ENCODE measurements around the gene PAQR9. TPM values are rescaled to one million over a fixed set of nuclear protein-coding genes. Genes with fewer than 3 reads are reported as not detected.

Gene PAQR9
- total RNA-seq, 4 donors from 2014 or later, result not detected

DNA sequence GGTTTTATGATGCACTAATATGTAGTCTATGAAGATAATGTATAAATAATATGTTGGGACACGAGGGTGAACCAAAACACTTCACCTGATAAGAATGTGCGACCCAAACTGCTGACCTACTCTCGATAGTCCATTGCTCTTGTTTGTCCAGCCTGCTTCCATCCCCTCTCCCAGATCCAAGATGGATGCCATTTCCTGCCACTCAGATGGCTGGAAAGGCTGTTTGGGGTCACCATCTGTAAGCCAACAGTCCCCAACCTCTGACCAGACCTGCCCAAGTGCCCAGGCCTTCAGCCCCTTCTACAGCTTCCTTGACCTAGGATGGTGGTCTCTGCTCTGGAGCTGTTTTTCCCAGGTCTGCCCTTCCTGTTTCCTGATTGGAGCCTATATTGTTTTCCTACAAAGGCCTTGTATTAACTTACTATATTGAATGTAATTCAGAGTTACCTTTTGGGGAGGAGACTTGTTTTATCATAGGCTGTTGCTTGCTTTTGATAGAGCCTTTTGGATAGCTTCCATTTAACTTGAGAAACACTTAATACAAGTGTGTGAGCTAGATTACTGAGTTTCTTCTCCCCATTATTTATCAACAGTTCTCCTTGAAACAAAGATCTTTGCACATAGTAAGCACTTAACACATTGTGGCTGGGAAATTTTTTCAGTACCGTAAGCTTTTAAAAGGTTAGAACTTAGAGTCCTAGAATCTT, 5.0 kb upstream of the PAQR9 start:
- H3K4me3 ChIP-seq, result no peak overlapping the region
- peaks cover 0 to 47% (median 2%) of the 10 kb centered on the region in 4 donors for H3K27me3 ChIP-seq
- intact Hi-C loops (cut with DNase I), result no loop called here
- no peaks in the 10 kb centered on the region for H3K36me3 ChIP-seq
- no peaks in the 10 kb centered on the region for H3K9me3 ChIP-seq
- WGBS, 2 donors, result 79 to 85% methylated on average over 4 of the region's 4 CpGs
- DNase-seq, result no peak
- peaks cover 6 to 9% (median 6%) of the 10 kb centered on the region in 3 donors for H3K4me1 ChIP-seq
- TF ChIP-seq, protein P1, sequence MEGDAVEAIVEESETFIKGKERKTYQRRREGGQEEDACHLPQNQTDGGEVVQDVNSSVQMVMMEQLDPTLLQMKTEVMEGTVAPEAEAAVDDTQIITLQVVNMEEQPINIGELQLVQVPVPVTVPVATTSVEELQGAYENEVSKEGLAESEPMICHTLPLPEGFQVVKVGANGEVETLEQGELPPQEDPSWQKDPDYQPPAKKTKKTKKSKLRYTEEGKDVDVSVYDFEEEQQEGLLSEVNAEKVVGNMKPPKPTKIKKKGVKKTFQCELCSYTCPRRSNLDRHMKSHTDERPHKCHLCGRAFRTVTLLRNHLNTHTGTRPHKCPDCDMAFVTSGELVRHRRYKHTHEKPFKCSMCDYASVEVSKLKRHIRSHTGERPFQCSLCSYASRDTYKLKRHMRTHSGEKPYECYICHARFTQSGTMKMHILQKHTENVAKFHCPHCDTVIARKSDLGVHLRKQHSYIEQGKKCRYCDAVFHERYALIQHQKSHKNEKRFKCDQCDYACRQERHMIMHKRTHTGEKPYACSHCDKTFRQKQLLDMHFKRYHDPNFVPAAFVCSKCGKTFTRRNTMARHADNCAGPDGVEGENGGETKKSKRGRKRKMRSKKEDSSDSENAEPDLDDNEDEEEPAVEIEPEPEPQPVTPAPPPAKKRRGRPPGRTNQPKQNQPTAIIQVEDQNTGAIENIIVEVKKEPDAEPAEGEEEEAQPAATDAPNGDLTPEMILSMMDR (IDR thresholded peaks at IDR 0.05), result no peak
- no peak for TF ChIP-seq POLR2A (IDR thresholded peaks at IDR 0.05)
- H3K27ac ChIP-seq, result no peak overlapping the region

DNA sequence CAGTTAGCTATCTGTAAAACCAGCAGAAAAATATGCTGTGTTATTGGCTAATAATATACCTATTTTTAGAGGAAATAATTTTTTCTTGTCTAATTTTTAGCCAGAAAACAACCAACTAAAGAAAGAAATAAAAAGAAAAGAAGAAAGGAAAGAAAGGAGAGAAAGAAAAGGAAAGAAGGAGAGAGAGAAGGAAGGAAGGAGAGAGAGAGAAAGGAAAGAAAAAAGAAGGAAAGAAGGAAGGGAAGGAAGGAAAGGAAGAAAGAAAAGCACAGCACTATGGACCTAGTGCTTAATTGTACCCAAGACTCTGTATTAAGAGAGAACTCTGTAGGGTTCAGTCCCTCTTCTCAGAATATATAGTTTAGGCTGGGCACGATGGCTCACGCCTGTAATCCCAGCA, 3.3 kb upstream of the PAQR9 start:
- Histone ChIP-seq H3K4me1 (peaks cover 6 to 16% (median 12%) of the 10 kb centered on the region in 3 donors), H3K9me3 (no peaks in the 10 kb centered on the region), H3K4me3 (no peak overlapping the region), H3K36me3 (no peaks in the 10 kb centered on the region), H3K27ac (no peak overlapping the region), H3K27me3 (peaks cover 0 to 59% (median 13%) of the 10 kb centered on the region in 4 donors)
- 85 to 91% methylated on average over 2 of the region's 2 CpGs for WGBS, 2 donors
- intact Hi-C loops (cut with DNase I), result no loop called here
- no peak for DNase-seq
- TF ChIP-seq, protein P1 (IDR thresholded peaks at IDR 0.05), result no peak
- TF ChIP-seq POLR2A (IDR thresholded peaks at IDR 0.05), result no peak

DNA sequence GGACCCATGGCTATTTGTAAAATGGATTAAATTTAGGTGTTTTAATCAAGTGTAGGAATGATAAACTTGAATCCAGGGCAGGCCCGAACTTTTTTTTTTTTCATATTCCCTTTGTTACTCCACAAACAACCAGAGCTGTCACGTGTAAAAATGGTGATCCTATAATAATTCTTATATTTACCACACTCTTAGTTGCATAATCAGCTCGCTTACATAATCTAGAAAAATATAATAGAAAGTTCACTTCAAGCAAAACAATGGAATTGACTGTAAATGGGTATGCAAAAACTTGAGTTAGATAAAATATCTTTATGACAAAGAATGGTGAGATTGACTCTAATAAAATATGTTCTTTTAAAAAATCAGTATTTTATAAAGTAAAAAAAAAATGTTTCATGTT, 2.1 kb upstream of the PAQR9 start:
- no peak for DNase-seq
- peaks cover 0 to 70% (median 13%) of the 10 kb centered on the region in 4 donors for H3K27me3 ChIP-seq
- H3K27ac ChIP-seq, result no peak overlapping the region
- H3K36me3 ChIP-seq, result no peaks in the 10 kb centered on the region
- intact Hi-C loops (cut with DNase I), result no loop called here
- no peak overlapping the region for H3K4me3 ChIP-seq
- H3K9me3 ChIP-seq, result no peaks in the 10 kb centered on the region
- 69% methylated on average over 3 of the region's 3 CpGs for WGBS, 2 donors
- peaks cover 6 to 16% (median 12%) of the 10 kb centered on the region in 3 donors for H3K4me1 ChIP-seq
- TF ChIP-seq, protein P1 (IDR thresholded peaks at IDR 0.05), result no peak

DNA sequence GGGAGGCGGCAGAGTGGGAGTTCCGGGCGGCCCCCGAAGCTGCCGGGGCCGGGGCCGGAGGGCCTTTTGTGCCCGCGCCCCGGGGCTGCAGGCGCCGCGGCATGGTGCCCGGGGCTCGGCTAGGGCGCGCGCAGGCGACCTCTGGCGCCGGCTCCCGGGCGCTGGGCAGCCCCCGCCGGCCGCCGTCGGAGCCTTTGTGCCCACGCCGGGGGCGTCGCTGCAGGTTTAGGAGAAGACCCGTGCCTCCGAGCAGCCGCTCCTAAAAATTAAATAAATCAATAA, 299 bp downstream of the PAQR9 start:
- no CpG with 5 or more reads among the region's 35 CpGs for WGBS, 2 donors

DNA sequence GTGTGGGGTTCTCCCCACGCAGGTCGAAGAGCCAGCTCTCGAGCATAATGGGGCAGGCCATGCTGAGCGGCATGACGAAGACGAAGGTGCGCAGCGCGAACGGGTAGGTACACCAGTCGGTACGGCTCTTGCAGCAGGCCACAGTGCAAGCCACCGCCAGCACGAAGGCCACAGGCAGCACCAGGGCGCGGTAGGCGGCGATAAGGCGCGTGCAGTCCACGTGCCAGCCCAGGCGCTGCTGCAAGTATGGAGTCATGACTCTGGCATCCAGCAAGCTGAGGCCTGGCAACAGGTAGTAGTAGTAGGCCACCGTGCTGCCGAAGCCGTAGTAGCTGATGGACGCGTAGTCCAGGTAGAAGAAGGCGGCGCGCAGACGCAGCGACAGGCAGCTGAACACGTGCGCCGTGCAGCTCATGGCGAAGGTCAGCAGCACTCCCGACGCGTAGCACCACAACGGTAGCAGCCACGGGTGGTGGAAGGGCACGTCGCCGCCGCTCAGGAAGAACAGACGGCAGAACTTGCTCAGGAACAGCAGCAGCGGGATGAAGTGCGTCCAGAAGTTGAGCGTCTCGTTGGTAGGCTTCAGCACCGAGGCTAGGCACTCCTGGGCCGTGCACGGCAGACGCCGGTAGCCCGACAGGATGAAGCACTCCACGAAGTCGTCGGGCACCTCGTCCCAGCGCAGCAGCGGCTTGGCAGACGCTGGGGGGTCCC, 797 bp downstream of the PAQR9 start:
- WGBS, 2 donors, result 66 to 78% methylated on average over 39 to 46 of the region's 63 CpGs
- Histone ChIP-seq H3K27me3 (peaks cover 0 to 86% (median 15%) of the 10 kb centered on the region in 4 donors), H3K27ac (no peak overlapping the region), H3K4me1 (peaks cover 6 to 20% (median 12%) of the 10 kb centered on the region in 3 donors), H3K9me3 (no peaks in the 10 kb centered on the region), H3K4me3 (peak overlapping the region; percentile 31 to 75 (median 50)), H3K36me3 (no peaks in the 10 kb centered on the region)
- TF ChIP-seq, protein P1 (IDR thresholded peaks at IDR 0.05), result no peak
- TF ChIP-seq POLR2A (IDR thresholded peaks at IDR 0.05), result no peak
- DNase-seq, result no peak
- intact Hi-C loops (cut with DNase I), result no loop called here

More for the DNA sequence above, 299 bp downstream of the PAQR9 start:
- no peak for DNase-seq
- intact Hi-C loops (cut with DNase I), result no loop called here
- Histone ChIP-seq H3K4me3 (peak overlapping the region; percentile 31 to 75 (median 50)), H3K36me3 (no peaks in the 10 kb centered on the region), H3K27ac (no peak overlapping the region), H3K4me1 (peaks cover 6 to 20% (median 12%) of the 10 kb centered on the region in 3 donors), H3K27me3 (peaks cover 0 to 81% (median 15%) of the 10 kb centered on the region in 4 donors), H3K9me3 (no peaks in the 10 kb centered on the region)
- TF ChIP-seq POLR2A (IDR thresholded peaks at IDR 0.05), result no peak
- TF ChIP-seq, protein P1 (IDR thresholded peaks at IDR 0.05), result no peak
